HG02759 (cell line): ENCODE data around the gene KIRREL2.
A peak's percentile ranks its signal among the peaks of the same experiment; 100 is the strongest.
"Not testable (repeated sequence)": the region's sequence is repeated elsewhere in the genome, so short reads cannot be mapped to it uniquely, and the experiment has no call there.

Source experiments
- ATAC-seq: cut with Tn5 transposase; IDR thresholded peaks from one replicate; pipeline ENCODE4 v1.9.1; 2021; ENCODE audit warnings: mild to moderate bottlenecking, moderate library complexity; ENCODE audit not compliant: unreplicated experiment

The KIRREL2 gene

DNA sequence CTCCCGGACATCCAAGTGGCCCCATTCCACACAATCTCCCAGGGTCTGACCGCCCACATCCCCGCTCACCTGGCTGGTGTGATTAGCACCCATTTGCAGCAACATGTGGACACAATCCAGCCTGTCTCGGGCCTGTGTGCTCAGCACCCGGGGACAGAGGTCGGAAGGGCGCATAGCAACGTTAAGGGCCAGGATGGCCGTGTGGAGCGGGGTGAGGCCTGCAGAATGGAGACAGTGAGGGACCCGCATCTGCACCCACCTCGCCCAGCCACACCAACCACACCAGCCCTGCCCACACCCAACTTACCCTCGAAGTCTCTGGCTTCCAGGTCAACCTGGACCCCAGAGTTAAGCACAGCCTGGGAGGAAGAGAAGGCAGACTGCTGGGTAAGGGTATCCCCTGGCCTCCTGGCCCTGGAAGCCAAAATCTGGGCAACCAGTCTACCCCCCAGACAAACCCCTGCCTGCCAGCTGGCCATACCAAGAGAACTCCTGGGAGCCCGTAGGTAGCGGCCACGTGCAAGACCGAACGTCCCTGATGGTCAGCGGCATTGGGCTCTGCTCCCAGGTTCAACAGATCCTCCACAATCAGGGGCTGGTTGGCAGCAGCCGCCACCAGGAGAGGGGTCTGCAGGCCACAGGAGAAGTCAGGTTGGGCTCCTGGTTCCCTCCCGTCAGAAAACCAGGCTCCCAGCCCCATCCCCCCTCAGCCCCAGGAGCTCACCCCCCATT lies 39.4 kb downstream of the KIRREL2 start:
- ATAC-seq, result no peak

DNA sequence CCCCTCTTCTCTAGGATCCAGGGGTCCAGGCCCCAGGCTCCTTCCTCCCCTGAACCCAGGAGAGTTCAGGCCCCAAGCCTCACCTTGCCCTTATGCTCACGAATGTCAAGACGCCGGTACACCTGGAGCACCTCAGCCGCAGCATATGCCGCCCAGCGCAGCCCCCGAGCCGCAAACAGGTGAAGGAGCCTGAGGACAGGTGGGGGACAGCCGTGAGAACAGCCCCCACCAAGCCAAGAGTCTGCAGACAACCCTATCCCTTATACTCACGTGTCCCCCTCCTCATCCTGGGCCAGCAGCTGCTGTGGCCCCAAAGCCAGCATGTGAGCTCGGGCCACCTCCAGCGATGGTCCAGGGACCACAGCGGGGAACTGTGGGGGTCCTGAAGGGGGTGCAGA lies 39.9 kb downstream of the KIRREL2 start:
- ATAC-seq, result no peak

DNA sequence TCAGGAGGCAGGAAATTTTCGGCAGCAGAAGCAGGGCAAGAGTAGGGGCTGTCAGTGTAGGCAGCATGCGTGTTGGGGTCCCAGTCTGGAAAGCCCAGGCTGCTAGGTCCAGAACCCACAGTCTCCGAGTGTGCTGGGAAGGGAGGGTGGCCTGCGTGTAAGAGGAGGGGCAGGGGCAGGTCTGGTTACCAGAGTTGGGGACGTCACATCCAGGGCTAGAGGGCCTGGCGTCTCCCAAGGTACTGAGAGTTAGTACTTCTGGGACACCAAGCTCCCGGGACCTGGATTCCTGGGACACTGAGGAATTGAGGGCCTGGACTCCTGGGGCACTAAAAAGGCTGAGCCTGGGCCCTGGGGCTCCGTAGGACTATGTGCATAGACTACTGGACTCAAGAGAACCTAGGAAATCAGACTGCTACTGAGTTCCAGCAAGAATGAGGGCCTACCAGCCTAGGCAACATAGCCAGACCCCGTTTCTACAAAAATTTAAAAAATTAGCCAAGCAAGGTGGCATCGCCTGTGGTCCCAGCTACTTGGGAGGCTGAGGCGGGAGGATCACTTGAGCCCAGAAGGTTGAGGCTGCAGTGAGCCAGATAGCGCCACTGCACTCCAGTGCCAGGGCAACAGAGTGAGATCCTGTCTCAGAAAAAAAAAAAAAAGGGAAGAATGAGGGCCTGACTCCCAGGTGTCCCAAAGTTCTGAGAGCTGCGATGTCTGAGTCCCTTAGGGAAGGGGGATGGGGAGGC lies 41.2 kb downstream of the KIRREL2 start:
- no peak for ATAC-seq

DNA sequence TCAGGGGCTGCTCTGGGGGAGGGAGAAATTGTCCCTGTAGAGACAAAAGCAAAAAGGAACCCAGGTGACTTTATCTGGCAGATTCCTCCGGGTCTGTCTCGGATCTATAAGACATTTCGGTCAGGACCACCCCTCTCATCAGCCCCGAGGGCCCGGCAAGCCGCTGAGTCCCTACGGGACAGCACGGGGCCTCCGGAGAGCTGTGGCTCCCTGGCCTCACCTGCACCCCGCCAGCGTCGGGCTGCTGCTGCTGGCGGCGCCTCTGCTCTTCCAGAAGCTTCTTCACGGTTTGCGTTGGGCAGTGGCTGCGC lies 41.7 kb downstream of the KIRREL2 start:
- ATAC-seq, result no peak

DNA sequence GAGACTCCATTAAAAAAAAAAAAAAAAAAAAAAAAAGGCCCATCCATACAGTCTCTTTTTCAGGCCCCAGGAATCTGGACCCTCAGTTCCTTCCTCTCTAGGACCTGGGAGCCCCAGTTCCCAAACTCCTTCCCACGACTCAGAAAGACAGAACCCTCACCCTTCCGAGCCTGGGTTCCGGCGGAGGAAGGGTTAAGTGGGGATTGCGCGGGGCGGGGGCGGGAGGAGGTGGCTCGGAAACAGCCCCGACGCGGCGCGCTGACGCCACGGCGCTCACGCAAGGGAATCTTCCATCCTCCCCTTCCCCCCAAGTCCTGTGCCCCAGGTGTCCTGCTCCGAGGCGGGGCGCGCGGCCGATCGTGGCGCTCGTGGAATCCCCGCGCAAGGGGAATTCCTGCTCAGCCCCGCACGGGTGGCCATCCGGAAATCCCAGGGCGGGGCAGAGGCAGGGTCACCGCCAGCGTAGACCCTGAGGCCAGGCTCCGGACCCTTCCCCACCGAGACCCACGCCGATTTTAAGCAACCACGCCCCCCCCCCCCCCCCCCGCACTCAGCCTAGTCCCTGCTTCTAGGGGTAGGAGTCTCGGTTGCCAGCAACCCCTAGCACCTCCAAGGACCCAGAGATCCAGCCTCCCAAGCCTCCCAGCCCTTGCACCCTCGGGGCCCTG lies 43.0 kb downstream of the KIRREL2 start:
- ATAC-seq, result peak; percentile 52

DNA sequence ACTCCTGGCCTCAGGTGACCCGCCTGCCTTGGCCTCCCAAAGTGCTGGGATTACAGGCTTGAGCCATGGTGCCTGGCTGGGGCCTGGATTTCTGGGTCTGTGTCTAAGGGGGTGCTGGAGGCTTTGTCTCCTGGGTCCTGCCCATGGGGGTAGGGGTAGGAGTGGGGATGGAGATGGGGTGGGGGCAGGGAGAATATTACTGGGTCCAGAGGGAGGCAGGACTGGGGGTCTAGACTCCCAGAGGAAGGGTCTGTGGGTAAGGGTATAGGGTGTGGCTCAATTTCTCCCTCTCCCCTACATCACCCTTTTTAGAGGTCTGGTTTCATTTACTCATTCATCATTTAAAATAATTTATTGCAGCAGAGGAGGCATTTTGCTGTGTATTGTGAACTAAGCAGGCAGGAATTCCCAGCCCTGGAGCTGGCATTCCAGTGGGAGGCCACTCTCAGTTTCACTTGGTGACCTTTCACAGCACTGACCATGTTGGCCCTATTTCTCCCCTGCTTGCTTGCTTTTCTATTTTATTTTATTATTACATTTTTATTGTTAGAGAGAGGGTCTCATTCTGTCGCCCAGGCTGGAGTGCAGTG lies 44.4 kb downstream of the KIRREL2 start:
- ATAC-seq, result no peak

DNA sequence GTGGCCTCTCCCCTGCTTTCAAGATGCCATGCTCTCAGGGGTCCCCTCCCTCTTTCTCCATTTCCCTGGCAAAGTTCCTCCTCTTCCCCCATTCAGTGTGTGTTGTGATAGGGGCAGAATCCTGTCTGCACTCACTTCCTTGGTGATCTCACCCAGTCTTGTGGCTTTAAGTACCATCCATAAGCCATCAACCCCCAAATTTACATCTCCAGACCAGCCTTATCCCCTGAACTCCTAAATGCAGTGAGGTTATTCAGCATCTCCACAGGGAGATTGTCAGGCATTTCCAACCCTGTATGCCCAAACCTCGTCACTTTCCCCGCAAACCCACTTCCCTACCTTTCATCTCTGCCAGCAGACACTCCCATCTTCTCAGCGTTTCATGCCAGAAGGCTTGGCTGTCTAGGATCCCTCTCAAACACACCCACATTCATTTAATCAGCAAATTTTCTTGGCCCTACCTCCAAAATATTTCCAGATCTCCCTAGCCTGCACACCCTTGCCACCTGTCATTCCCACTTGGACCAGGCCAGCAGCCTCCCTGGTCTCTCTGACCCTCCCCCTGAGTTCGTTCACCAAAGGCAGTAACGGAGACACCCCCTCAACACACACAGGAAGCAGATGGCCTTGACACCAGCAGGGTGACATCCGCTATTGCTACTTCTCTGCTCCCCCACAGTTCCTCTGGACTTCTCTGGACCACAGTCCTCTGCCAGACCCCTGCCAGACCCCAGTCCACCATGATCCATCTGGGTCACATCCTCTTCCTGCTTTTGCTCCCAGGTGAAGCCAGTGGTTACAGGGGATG lies 45.3 kb downstream of the KIRREL2 start, which contains the start of gene HCST:
TSS of gene HCST (plus strand) at position 676 of the 808 bp plus-strand sequence. CDS start at position 741, 65 bp downstream.
- ATAC-seq, result no peak

DNA sequence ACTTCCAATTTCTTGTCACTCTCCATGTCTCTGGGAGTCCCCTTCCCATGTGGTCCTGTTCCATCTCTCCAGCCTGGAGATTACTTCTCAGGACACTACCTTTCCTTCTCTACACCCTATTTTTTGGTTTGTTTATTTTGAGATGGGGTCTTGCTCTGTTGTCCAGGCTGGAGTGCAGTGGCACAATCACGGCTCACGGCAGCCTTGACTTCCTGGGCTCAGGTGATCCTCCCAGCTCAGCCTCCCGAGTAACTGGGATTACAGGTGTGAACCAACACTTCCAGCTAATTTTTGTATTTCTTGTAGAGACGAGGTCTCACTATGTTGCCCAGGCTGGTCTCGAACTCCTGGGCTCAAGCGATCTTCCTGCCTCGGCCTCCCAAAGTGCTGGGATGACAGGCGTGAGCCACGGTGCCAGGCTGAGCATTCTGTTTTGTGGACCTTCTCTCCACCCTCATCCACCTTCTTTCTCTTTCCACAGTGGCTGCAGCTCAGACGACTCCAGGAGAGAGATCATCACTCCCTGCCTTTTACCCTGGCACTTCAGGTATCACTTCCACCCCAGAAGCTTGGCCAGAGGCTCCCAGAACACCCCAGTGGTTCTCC lies 46.3 kb downstream of the KIRREL2 start:
- no peak for ATAC-seq

DNA sequence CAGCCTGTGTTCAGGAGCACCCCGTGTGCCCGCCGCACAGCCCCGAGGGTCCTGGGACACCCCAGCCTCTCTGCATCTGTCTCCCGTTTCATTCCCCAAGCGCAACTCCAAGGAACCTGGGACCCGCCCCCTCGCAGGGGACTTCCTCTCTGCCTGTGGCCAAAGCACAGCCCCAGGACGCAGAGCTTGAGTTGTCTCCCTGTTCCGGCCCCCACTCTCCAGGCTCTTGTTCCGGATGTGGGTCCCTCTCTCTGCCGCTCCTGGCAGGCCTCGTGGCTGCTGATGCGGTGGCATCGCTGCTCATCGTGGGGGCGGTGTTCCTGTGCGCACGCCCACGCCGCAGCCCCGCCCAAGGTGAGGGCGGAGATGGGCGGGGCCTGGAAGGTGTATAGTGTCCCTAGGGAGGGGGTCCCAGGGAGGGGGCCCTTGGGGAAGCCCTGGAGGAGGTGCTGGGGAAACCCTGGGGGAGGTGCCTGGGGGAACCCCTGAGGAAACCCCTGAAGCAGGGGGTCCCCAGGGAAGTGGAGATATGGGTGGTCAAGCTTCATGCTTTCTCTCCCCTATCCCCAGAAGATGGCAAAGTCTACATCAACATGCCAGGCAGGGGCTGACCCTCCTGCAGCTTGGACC lies 47.0 kb downstream of the KIRREL2 start:
- ATAC-seq, result peak; percentile 34

DNA sequence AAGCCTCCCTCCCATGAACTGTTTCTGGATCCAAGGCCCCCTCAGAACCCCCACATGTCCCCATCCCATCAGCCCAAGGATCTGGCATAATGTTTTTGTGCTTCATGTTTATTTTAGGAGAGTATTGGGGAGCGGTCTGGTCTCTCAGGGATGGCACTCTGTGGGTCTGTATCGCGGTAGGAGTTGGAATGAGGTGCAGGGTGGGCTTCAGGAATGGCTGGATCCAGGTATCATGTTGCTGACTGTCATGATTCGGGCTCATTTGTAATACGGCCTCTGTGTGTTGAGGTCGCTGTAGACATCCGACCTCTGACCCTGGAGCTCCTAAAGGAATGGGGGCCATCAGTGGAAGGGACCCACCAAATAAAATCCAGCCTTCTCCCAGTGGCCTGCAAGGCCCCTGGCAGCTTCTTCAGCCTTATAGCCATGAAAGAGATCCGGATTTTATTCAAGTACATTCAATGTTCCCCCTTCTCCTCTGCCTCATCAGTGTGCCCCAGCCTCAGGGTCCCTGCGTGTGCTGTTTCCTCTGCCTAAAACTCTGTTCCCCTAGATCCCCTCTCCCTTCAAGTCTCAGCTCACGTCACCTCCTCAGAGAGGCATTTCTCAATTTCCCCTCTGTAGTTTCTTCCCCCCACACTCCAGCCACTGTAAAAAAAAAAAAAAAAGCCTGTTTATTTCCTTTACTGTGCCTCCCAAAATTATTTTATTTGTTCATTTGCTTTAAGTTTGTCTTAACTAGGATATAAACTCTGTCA lies 47.8 kb downstream of the KIRREL2 start:
- ATAC-seq, result no peak

DNA sequence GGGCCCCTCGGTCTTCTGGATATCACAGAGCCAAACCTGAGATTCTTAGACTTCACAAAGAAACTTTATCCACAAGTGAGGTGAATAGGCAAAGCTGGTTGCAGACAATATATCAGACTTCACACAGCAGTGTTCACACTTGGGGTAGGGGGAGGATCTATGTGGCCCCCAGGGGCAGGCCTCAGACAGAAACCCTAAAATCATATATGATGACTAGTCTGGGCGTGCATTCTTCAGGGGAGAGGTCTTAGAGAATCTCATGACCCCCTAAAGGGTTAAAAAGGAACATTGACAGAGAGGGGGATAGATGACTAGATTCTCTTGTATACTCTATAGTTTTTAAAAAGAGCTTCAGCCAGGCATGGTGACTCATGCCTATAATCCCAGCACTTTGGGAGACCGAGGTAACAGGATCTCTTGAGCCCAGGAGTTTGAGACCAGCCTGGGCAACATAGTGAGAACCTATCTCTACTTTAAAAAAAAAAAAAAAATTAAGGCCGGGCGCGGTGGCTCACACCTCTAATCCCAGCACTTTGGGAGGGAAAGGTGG lies 48.5 kb downstream of the KIRREL2 start:
- ATAC-seq, result no peak

DNA sequence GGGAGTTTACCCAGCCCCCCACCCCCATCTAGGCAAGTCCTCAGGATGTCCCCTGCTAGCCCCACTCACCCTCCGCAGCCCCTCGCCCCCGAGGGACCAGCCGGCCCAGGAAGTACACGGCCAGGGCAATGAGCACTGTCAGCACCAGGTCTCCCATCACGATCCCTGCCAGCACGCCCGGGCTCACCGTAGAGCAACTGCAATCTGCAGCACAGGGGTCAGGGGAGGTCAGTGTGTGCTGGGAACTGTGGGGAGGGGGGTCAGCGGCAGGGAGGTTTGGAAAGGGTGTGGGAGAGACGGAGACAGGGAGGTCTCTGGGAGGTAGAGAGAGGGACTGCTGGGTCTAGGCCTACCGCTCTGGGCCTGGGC lies 50.6 kb downstream of the KIRREL2 start:
- no peak for ATAC-seq

DNA sequence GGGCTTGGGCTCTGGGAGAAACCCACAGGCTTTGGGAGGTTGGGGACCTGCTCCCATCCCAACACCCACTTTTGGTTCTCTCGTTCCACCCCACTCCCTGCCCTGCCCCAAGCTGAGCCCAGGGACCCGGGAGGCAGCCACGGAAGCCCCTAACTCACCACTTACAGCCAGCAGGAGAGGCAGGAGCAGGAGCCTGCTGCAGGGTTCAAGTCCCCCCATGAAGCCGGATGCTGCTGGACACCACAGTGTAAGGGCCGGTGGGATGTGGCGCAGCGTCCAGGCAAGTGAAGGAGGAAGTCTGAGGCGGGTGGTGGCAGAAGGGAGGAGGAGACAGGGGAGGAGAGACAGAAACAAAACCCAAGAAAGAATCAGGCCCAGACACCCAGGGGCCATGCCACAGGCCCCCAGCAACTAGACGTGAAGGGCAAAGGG lies 51.3 kb downstream of the KIRREL2 start, which contains the start of gene TYROBP:
TSS of gene TYROBP (minus strand) at position 286 of the 432 bp plus-strand sequence. CDS start at position 219, 67 bp downstream.
- no peak for ATAC-seq

DNA sequence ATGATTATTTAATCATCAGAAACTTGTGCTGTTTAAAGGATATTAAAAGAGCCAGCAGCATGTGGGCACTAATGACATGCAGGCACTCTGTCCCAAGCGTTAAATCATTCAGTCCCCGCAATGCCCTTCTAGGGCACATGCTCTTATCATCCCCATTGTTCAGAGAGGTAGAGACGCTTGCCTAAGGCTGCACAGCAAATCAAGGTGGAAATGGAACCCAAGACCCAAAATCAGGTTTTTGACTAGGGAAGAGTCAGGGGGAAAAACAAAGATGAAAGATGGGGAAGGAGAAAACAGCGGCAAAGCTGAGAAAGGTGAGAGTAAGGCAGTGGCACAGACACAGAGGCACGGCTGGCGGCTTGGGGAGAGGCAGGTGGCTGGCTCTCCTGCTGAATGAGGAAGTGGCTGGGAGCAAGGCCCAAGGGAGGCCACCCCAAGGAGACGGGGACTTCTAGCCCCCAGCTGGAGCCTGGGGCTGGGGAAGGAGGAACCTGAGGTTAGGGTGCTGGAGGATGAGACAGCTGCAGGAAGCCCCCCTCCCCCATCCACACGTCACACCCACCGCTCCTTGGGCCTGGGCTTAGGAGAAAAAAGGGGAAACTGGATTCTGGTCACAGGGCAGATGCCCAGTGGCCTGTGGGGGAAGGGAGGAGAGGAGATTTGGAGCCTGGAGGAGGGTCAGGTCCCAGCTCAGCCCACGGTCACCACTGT lies 52.4 kb downstream of the KIRREL2 start:
- ATAC-seq, result peak; percentile 50

DNA sequence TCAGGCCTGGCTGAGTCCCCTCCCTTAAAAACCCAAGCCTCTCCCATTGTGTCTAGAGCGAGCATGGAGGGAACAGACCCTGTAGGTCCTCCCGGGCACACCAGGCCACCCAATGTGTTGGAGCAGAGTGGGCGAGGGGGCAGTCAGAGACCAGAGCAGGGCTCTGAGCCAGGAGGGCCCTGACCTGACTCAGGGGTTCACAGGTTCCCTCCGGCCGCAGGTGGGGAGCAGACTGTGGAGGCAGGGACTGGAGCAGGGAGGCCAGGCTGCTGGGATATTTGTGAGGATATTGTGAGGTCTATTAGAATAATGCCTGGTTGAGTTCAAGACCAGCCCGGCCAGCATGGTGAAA lies 52.9 kb downstream of the KIRREL2 start:
- ATAC-seq, result no peak

DNA sequence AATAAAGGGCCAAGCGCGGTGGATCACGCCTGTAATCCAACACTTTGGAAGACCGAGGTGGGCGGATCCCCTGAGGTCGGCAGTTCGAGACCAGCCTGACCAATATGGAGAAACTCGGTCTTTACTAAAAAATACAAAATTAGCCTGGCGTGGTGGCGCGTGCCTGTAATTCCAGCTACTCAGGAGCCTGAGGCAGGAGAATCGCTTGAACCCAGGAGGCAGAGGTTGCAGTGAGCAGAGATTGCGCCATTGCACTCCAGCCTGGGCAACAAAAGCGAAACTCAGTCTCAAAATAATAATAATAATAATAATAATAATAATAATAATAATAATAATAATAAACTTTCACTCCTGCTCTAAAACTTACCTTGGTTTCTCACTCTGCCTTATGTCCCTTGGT lies 53.6 kb downstream of the KIRREL2 start:
- not testable (repeated sequence) for ATAC-seq

DNA sequence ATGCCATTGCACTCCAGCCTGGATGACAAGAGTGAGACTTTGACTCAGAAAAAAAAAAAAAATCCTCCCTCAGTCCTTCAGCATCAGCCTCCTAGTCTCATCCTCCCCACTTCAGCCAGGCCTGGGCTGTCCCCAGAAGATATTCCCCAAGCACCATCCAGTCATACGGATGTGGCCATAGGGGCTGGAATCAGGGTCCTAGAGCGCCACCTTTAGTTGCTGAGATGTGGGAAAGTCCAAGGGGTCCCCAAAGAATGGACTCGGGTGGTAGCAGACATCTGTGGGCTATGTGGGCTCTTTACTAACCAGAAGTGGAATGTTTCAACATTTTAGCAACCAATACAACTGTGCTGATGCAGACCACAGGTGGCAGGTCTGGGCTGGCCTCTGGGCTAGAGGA lies 54.5 kb downstream of the KIRREL2 start:
- ATAC-seq, result no peak

DNA sequence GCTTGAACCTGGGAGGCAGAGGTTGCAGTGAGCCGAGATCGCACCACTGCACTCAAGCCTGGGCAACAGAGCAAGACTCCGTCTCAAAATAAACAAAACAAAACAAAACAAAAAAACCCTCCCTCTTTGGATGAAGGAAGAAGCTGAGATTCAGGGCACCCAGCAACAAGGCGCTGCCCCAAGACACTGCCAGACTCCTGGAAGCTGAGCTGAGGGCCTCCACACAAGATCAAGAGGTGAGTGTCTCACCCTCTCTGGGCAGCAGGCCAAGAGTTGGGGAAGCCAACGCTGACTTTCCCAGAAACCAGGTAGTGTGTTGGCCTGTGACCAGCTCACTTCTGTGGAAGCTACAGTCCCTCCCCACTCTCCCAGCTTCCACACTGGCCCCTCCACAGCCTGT lies 55.1 kb downstream of the KIRREL2 start:
- no peak for ATAC-seq
